ENCODE measurements around the gene SHISA7. TPM values are rescaled to one million over a fixed set of nuclear protein-coding genes. Genes with fewer than 3 reads are reported as not detected.

Gene SHISA7
- polyA plus RNA-seq (ENCODE audit: insufficient read length in 4 of 4), result under 1 TPM; 0.16 to 0.38 (median 0.22) TPM

DNA sequence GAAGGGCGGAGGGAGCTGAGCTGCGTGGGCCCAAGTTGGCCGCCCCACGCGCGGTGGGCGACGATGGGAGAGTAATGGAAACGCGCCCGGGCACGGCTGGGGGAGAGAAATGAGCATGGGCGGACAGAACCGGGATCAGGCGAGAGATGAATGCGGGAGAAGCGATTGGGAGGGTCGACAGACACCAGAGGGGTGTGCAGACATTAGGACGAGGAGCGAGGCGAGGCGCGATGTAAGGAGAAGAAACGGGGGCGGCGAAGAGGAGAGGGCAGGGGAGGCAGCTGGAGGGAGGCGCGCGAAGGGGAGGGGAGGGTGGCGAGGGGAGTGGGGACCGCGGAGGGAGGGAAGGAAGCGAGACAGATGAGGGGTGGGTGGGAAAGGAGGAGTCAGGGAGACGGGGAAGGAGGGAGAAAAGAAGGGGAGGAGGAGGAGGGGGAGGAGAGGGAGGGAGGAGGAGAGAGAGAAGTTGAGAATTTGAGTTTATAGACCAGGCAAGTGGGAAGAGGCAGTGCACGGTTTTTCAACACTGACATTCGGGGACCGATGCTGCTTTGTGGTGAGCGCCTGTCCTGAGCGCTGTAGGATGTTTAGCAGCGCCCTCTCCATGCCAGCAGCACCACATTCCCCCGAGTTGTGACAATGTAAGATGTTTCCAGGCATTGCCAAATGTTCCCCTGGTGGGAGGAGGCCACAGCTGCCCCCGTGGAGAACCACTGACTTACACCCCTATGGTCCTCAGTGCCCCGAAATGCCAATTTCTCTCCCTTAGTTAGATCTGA, at the start of gene SHISA7:
Gene SHISA7 (minus strand): TSS at position 256 of the 779 bp plus-strand sequence. CDS start 437 bp downstream, outside the sequence.
- no peak for DNase-seq (ENCODE audit: low read depth in 4 of 4, low spot score in 2 of 4)

- DNase-seq (ENCODE audit: low read depth in 4 of 4, low spot score in 2 of 4), result no peak
Measured at GRCh38 chr19:55492362-55492944, 49.4 kb upstream of the SHISA7 start.

DNA sequence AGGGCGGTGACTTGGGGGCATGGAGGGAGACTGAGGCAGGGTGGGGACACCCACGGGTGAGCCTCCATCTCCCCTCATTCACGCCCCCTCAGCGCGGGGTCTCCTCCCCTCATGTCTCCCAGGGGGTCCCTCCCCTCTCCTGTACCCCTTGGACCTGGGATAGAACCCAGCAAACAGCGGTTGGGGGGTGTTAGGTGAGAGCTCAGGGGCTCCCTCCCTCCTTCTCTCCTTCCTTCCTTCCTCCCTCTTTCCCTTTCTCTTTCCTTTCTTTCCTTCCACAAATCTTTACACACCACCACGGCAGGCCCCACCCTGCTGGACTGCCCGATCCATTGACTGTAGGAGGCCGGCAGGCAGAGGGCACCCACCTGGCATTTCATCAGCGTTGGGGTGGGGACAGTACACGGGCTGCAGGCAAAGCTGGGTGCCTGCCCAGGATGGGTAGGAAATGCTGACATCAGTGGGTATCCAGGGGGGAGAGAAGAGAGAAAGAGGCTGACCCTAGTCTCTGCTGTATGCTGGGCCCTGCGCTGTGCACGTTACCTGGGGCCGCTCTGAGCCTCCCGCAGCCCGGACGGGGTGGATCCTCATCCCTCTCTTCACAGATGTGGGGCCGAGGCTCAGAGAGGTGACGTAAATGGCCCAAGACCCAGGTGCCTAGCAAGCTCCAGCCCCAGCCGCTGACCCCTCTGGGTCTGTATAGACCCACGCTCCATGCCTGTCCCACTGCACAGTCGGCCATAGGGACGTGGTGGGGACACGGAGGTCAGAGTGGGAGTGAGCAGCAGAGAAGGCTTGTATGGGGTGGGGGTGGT, 48.7 kb upstream of the SHISA7 start:
- DNase-seq (ENCODE audit: low read depth in 4 of 4, low spot score in 2 of 4), result no peak

DNA sequence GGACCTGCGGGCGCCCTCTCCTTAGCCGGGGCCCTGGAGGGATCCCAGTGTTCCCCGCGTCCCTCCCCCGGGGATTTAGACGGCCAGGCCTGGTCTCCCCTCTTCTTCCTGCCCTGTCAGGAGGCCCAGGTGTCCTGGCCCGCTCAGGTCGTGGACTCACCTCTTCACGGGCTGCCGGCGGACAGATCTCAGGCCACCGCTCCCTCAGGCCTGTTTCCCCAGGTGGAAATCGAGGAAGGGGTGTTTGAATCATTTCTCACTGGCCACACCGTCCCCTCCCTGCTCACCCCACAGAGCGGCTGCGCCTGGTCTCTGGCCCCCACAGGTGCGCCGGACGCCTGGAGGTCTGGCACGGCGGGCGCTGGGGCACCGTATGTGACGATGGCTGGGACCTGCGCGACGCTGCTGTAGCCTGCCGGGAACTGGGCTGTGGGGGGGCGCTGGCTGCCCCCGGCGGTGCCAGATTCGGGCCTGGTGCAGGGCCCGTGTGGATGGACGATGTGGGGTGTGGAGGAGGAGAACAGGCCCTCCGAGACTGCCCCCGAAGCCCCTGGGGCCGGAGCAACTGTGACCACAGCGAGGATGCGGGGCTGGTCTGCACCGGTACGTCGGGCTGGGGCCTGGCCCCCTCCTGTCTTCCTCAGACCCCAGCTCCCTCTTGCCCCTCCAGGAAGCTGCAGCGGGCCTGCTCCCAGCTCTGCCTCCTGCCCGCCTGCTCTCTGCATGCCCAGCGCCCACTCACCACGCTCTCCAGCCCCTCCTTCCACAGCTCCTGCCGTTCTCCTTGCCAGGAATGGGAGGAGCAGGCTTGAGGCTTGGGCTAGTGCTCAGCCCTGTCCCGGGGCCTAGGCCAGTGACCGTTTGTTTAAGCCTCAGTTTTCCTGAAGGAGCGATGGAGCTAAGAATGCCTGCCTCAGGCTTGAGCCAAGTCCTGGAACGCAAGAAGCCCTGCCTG, 47.7 kb upstream of the SHISA7 start:
- DNase-seq (ENCODE audit: low read depth in 4 of 4, low spot score in 2 of 4), result no peak

- DNase-seq (ENCODE audit: low read depth in 4 of 4, low spot score in 2 of 4), result no peak
Measured at GRCh38 chr19:55489711-55490477, 46.8 kb upstream of the SHISA7 start.

GRCh38 chr19:55488986-55489710, 46.0 kb upstream of the SHISA7 start:
- no peak for DNase-seq (ENCODE audit: low read depth in 4 of 4, low spot score in 2 of 4)

DNA sequence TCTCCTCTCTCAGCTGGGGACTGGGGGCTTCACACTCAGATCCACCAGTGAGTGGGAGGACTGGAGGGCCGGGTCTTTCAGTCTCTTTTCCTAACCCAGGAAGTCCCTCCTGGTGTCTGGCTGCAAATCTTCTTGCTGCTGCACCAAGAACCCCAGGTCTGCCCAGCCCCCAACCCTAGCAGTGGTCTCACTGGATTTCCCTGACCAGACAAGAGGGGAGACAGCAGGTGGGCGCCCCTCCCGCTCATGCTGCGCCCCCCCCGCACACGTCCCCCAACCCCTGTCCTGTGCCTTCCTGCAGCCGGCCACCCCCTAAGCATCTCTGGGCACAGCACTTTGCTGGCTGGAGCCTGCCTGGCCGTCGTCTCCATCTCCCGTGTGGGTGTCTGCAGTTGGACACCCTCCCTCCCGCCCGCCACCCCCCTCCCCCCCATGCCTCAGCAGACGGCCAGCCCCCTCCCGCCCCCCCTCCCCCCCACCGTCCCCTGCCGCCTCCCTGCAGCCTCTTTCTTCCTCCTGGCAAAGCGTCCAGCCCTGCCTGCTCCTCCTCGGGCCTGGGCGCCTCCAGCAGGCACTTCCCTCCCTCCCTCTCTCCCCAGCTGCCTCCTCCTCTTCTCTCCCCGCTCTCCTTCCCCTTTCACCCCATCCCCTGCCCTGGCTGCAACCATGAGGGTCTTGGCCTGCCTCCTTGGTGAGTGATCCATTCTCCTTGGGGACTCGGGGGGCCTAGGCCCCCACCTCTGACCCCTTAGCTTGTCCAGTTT, 45.0 kb upstream of the SHISA7 start, which contains the start of gene SSC5D:
Gene SSC5D (plus strand): TSS at position 513 of the 764 bp plus-strand sequence. CDS start 154 bp downstream, at position 667.
- no peak for DNase-seq (ENCODE audit: low read depth in 4 of 4, low spot score in 2 of 4)

DNA sequence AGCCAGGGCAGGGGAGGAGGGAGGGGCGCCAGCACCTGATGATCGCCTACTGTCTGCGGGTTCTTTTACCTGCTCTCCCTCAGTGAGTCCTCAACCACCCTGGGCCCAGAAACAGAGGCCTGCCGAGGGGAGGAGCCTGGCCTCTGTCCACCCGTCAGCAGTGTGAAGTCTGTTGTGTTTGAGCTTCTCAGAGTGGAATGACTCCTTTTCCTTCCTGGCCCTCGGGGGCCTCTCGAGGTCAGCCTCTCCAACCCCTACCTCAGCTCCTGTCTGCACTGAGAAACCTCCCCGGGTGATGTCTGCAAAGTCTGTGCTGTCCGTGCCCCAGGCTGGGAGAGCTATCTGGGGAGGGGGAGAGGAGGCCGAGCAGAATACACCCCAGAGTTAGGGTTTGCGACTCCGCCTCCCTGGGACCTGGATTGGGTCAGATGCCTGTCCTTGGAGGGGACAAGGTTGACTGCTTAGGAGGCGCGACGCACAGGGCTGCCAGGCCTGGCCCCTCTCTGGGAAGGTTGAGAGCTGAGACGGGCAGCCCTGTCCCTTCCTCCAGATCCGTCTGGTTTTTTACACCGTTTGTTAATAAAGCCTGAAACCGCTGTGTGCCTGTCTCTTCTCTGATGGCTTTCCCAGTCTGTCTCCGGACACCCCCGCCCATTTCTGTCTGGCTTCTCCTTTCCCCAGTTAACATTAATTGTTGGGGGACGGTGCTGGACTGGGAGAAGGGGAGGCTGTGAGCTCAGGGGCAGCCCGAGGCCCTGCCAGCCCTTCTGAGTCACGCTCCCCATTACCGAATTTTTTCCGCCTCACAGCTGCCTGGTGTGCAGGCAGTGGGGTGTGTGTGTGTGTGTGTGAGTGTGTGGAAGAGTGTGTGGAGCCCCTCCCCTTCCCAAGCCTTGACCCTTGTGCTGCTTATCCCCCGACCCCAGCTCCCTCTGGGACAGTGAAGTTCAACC, 44.1 kb upstream of the SHISA7 start:
- no peak for DNase-seq (ENCODE audit: low read depth in 4 of 4, low spot score in 2 of 4)

DNA sequence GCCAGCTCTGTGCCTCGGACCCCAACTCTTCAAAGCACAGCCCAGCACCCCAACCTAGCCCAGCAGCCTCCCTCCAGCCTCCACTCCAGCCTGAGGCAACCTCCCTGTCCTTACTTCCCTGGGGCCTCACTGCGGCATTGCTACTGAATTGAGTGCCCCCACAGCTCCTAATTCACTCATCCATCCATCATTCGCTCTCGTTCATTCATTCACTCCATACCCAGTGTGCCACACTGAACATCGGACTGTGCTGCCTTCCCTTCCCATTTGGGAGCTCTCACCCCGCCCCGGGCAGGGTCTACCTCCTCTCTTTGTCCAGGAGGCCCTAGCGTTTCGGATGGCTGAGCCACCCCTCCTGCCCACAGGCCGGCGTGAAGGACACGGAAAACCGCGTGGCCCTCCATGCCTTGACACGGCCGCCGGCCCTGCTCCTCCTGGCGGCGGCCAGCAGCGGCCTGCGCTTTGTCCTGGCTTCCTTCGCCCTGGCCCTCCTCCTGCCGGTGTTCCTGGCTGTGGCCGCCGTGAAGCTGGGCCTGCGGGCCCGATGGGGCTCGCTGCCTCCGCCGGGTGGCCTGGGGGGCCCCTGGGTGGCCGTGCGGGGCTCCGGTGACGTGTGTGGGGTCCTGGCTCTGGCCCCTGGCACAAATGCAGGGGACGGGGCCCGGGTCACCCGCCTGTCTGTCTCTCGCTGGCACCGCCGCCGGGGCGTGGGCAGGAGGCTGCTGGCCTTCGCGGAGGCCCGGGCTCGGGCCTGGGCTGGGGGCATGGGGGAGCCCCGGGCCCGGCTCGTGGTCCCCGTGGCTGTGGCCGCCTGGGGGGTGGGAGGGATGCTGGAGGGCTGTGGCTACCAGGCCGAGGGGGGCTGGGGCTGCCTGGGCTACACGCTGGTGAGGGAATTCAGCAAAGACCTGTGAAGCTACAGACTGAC, 43.2 kb upstream of the SHISA7 start:
- no peak for DNase-seq (ENCODE audit: low read depth in 4 of 4, low spot score in 2 of 4)

DNA sequence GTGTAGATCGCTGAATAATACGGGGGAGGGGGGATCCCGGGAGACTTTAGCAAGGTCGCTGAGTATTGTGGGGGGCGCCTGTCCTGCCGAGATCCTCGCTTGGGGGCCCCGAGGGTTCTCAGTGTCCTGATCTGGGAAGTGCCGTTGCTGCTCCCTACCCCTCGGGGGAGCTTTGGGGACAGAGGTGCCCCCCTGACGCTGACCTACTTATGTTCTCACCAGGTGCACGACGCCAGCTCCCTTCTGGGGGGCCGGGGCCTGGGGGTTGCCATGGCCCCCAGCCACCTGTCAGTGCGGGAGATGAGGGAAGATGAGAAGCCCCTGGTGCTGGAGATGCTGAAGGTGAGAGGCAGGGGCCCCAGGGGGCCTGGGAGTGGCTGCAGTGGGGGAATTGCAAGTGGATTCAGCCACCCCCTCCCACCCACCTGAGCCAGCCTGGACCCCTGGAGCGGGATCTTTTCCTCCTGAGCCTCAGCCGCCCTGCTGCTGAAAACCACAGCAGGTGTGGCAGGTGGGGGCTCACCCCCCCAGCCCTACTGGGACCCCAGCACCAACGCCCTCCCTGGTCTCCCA, 42.4 kb upstream of the SHISA7 start:
- DNase-seq (ENCODE audit: low read depth in 4 of 4, low spot score in 2 of 4), result no peak

GRCh38 chr19:55484593-55485438, 41.7 kb upstream of the SHISA7 start, which contains the start of gene NAT14:
Gene NAT14, plus strand, starts transcription at chr19:55485188. Its CDS starts 521 bp downstream, at chr19:55485709.
- no peak for DNase-seq (ENCODE audit: low read depth in 4 of 4, low spot score in 2 of 4)

GRCh38 chr19:55483706-55484592, 40.8 kb upstream of the SHISA7 start:
- DNase-seq (ENCODE audit: low read depth in 4 of 4, low spot score in 2 of 4), result no peak

DNA sequence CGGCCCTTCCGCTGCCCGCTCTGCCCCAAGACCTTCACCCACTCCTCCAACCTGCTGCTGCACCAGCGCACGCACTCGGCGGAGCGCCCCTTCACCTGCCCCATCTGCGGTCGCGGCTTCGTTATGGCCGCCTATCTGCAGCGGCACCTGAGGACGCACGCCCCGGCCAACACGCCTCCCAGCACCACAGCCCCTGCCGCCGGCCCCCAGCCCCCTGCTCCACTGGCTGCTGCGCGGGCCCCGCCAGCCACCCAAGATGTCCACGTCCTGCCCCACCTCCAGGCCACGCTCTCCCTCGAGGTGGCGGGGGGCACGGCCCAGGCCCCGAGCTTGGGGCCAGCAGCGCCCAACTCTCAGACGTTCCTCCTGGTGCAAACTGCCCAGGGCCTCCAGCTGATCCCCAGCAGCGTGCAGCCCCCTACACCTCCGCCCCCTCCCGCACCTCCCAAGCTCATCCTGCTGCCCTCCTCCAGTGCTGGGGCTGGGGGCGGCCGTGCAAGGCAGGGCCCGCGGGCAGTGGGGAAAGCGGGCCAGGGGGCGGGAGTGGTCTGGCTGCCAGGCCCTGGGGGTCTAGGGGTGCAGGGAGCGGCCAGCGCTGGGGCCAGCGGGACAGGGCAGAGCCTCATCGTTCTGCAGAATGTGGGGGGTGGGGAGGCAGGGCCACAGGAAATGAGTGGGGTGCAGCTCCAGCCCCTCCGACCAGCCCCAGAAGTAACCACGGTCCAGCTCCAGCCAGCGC, 40.0 kb upstream of the SHISA7 start:
- no peak for DNase-seq (ENCODE audit: low read depth in 4 of 4, low spot score in 2 of 4)

All from left renal cortex interstitium (tissue), 4 donors.